Heart left ventricle (tissue), 13 donors: ENCODE results near the gene PPM1J.

Source experiments
- CTCF ChIP-seq, 12 donors: fragments of 200-600 bp; sonication (generic) in 4 of 12; IDR thresholded peaks; one replicate each; pipeline versions ENCODE4 v1.5.0 to v1.8.0; 2018 to 2022; ENCODE audit warnings: antibody characterized with exemption in 12 of 12, mild to moderate bottlenecking in 5 of 12
- POLR2A ChIP-seq, 2 donors: fragments of 450-650 bp; IDR thresholded peaks; one replicate each; pipeline ENCODE4 v1.6.1; 2017; ENCODE audit warnings: antibody characterized with exemption in 2 of 2, mild to moderate bottlenecking in 2 of 2, moderate library complexity in 2 of 2
- donor health status: ischemic (EF 13 %, LVEDD 7.1; RV severe dilation, severe dysfunction).
- donor health status: DM: no; HTN: yes; CAD: no.
- donor health status: DM: no; HTN: no; CAD: no.
- donor health status: ischemic (EF 25% LVEDD 6.9; RV normal size, moderate dysfunction).
- donor health status: ischemic (EF 25% LVEDD 5.7; RV mildly dilated, moderate dysfunction).
- donor health status: ischemic (EF 35%, LVEDD 5.7; RV mildly dilated, moderate dysfunction).
- donor health status: nonischemic (EF 11% LVEDD 7.7; RV severe dilation, severe dysfunction).
- donor health status: DM: yes; HTN: yes; CAD: no.
- donor health status: PGD.
- donor health status: ischemic (EF 29% LVEDD 5.4; RV normal size, mild dysfunction).
- donor health status: nonischemic (EF 23%, LVEDD 6.1; RV moderate dilation, normal function).

- TF ChIP-seq CTCF (IDR thresholded peaks at IDR 0.05) (no peak), POLR2A (IDR thresholded peaks at IDR 0.05) (no peak)
These were observed 13.1 kb downstream of the PPM1J start for GRCh38 chr1:112702067-112702395.
